Adrenal gland (tissue), 12 donors: ENCODE measurements around the gene LHFPL4. TPM values are rescaled to one million over a fixed set of nuclear protein-coding genes. Genes with fewer than 3 reads are reported as not detected.
"Not testable (repeated sequence)": the region's sequence is repeated elsewhere in the genome, so short reads cannot be mapped to it uniquely, and the experiment has no call there.

ENCODE experiments used
- DNase-seq, 7 donors: peaks; one replicate each; pipeline ENCODE4 v3.0.0-alpha.2; 2019 to 2020
- H3K27ac ChIP-seq, 5 donors: fragments of 200-600 bp; sonication (generic) in 4 of 5; 1 replicate in 3 of 5; 2 replicates in 2 of 5; pipeline versions ENCODE4 v1.5.1 to v1.8.0; 2016 to 2020; ENCODE audit warnings: mild to moderate bottlenecking in 1 of 5
- H3K27me3 ChIP-seq: fragments of 200-600 bp; 2 replicates; pipeline ENCODE4 v1.8.0; 2021
- H3K36me3 ChIP-seq, 2 donors: fragments of 200-600 bp; replicated peaks in 1 of 2; 1 replicate in 1 of 2; 2 replicates in 1 of 2; pipeline versions ENCODE4 v1.5.1 to v1.8.0; 2018 to 2022
- H3K4me1 ChIP-seq, 2 donors: fragments of 200-600 bp; replicated peaks in 1 of 2; 1 replicate in 1 of 2; 2 replicates in 1 of 2; pipeline versions ENCODE4 v1.5.1 to v1.8.0; 2018 to 2021
- H3K4me3 ChIP-seq, 4 donors: fragments of 200-600 bp; sonication (generic) in 3 of 4; one replicate each; pipeline ENCODE4 v1.5.1; 2016 to 2018
- H3K9me3 ChIP-seq, 3 donors: fragments of 200-600 bp; sonication (generic) in 1 of 3; replicated peaks in 1 of 3; 1 replicate in 2 of 3; 2 replicates in 1 of 3; pipeline versions ENCODE4 v1.5.1 to v1.8.0; 2016 to 2021
- POLR2A ChIP-seq, 2 donors: fragments of 450-650 bp; IDR thresholded peaks; one replicate each; pipeline ENCODE4 v1.6.1; 2017; ENCODE audit warnings: antibody characterized with exemption in 2 of 2, mild to moderate bottlenecking in 2 of 2, moderate library complexity in 1 of 2
- WGBS, 4 donors: extraction: QIAGEN DNeasy Blood & Tissue Kit in 2 of 4; methylation state at CpG; one replicate each; pipeline versions ENCODE4 v1.1.5 to v1.1.7; 2013 to 2017; 5-methylcytosine and 5-hydroxymethylcytosine counted together
- intact Hi-C, 2 donors: fragments of 100-400 bp; cut with DNase I; formaldehyde crosslinking; loops; one replicate each; pipeline versions ENCODE4 v1.14.1 to v1.15.0; 2022 to 2023
- polyA plus RNA-seq, 3 donors: library from polyadenylated mRNA; stranded (reverse); fragments of 200-250 nt in 2 of 3; fragments of 350-450 nt in 1 of 3; fragmentation: Illumina TruSeq in 1 of 3; extraction: RNeasy Lipid Tissue Mini Kit (QIAGEN cat#74804) in 1 of 3; gene quantifications; one replicate each; pipeline ENCODE4 v1.2.3, GENCODE V29; 2013 to 2014
- total RNA-seq, 9 donors: library from RNA; depleted of rRNA in 4 of 9; stranded (reverse); fragments of >200 nt in 4 of 9; fragments of 120-200 nt in 1 of 9; fragmentation: NEBNext Ultra II Directional in 1 of 9; extraction: Animal tissue kit (Norgen Biotek cat#: 25700) in 1 of 9; gene quantifications; one replicate each; pipeline versions ENCODE4 v1.1.0 to v1.2.4, GENCODE V29; 2013 to 2023
- TF ChIP-seq, protein P1 (sequence below), 6 experiments: fragments of 450-650 bp in 4 of 6; fragments of 200-600 bp in 2 of 6; sonication (generic) in 1 of 6; IDR thresholded peaks; 1 replicate in 5 of 6; 2 replicates in 1 of 6; pipeline versions ENCODE4 v1.5.1 to v1.8.0; 2016 to 2021; ENCODE audit warnings: antibody characterized with exemption in 6 of 6, mild to moderate bottlenecking in 2 of 6, moderate library complexity in 1 of 6
- donor health status: healthy with polysubstance abuse.
- donor health status: Bipolar disorder and iron deficiency.
- donor health status: DM: yes; HTN: yes; CAD: no.
- donor health status: DM: no; HTN: no; CAD: no.
- donor health status: DM: no; HTN: no; CAD: no.
- donor health status: DM: yes; HTN: yes; CAD: no.

LHFPL4 gene
- total and polyA plus RNA-seq, 12 donors = 0.04 to 3.5 (median 0.99) TPM; not detected in 2

DNA sequence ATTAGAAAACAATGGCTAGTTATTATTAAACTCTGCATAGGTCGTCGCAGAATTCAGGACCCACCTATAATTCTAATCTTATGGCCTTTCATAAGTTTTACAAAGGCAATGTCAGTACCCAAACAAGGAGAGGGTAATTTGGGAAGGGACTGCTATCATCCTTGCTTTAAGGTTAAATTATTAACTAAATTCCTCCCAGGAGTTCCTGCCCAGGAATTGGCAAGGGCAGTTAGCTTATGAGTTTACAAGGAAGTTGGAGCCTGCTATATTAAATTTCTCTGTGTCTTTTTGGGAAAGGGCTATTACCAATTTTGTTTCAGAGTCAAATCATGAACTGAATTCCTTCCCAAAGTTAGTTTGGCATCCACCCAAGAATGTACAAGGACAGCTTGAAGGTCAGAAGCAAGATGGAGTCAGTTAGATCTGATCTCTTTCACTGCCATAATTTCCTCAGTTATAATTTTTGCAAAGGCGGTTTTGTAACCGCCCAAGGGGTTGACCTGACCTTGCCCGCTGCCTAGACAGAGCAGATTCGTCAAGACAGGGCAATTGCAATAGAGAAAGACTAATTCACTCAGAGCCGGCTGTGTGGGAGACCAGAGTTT is 45.3 kb upstream of the LHFPL4 start:
- peaks cover 0 to 5% of the 10 kb centered on the region in 2 donors for H3K4me1 ChIP-seq
- WGBS, 4 donors = 52 to 58% (median 54%) methylated on average over 7 of the region's 7 CpGs
- DNase-seq = peak in 5 of 7 donors; percentile 22 to 49 (median 24)
- H3K9me3 ChIP-seq = no peaks in the 10 kb centered on the region
- TF ChIP-seq, protein P1, sequence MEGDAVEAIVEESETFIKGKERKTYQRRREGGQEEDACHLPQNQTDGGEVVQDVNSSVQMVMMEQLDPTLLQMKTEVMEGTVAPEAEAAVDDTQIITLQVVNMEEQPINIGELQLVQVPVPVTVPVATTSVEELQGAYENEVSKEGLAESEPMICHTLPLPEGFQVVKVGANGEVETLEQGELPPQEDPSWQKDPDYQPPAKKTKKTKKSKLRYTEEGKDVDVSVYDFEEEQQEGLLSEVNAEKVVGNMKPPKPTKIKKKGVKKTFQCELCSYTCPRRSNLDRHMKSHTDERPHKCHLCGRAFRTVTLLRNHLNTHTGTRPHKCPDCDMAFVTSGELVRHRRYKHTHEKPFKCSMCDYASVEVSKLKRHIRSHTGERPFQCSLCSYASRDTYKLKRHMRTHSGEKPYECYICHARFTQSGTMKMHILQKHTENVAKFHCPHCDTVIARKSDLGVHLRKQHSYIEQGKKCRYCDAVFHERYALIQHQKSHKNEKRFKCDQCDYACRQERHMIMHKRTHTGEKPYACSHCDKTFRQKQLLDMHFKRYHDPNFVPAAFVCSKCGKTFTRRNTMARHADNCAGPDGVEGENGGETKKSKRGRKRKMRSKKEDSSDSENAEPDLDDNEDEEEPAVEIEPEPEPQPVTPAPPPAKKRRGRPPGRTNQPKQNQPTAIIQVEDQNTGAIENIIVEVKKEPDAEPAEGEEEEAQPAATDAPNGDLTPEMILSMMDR (IDR thresholded peaks at IDR 0.05) = no peak
- TF ChIP-seq POLR2A (IDR thresholded peaks at IDR 0.05) = no peak
- no peak overlapping the region for H3K4me3 ChIP-seq
- intact Hi-C loops = no loop called here
- H3K36me3 ChIP-seq = no peaks in the 10 kb centered on the region
- H3K27me3 ChIP-seq = no peaks in the 10 kb centered on the region
- H3K27ac ChIP-seq = no peak overlapping the region

DNA sequence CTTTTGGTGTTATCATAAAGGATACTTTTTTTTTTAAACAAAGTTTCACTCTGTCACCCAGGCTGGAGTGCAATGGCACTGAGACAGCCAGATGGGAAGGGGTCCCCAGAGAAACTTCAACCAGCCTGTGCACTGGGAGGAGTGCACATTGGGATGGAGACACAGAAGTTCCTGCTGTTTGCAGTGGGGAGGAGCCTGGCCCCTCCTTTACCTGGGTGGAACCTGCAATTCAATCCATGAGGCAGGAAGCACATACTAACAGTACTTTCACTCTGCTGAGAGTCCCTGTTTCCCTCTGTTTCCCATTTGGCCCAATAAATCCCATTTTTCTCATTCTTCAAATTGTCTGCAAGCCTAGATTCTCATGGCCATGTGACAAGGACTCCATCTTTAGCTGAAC is 42.3 kb upstream of the LHFPL4 start:
- Histone ChIP-seq H3K27ac (no peak overlapping the region), H3K9me3 (no peaks in the 10 kb centered on the region), H3K4me3 (no peak overlapping the region)

DNA sequence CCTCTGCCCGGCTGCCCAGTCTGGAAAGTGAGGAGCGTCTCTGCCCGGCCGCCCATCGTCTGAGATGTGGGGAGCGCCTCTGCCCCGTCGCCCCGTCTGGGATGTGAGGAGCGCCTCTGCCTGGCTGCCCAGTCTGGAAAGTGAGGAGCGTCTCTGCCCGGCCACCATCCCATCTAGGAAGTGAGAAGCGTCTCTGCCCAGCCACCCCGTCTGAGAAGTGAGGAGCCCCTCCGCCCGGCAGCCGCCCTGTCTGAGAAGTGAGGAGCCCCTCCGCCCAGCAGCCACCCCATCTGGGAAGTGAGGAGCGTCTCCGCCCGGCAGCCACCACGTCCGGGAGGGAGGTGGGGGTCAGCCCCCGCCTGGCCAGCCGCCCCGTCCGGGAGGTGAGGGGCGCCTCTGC is 38.2 kb upstream of the LHFPL4 start:
- H3K36me3 ChIP-seq, H3K4me3 ChIP-seq, H3K9me3 ChIP-seq, intact Hi-C loops, H3K27ac ChIP-seq, H3K4me1 ChIP-seq, H3K27me3 ChIP-seq, DNase-seq: not testable (repeated sequence)
- WGBS, 4 donors = 91 to 97% (median 93%) methylated on average over 12 to 28 of the region's 28 CpGs; no CpG with 5 or more reads in 1 of the 4 donors

More for the DNA sequence above, 42.3 kb upstream of the LHFPL4 start:
- no peak for TF ChIP-seq POLR2A (IDR thresholded peaks at IDR 0.05)
- TF ChIP-seq, protein P1 (IDR thresholded peaks at IDR 0.05) = no peak
- H3K27me3 ChIP-seq = no peaks in the 10 kb centered on the region
- H3K4me1 ChIP-seq = peaks cover 0 to 5% of the 10 kb centered on the region in 2 donors
- no peak for DNase-seq
- intact Hi-C loops = no loop called here
- H3K36me3 ChIP-seq = no peaks in the 10 kb centered on the region

DNA sequence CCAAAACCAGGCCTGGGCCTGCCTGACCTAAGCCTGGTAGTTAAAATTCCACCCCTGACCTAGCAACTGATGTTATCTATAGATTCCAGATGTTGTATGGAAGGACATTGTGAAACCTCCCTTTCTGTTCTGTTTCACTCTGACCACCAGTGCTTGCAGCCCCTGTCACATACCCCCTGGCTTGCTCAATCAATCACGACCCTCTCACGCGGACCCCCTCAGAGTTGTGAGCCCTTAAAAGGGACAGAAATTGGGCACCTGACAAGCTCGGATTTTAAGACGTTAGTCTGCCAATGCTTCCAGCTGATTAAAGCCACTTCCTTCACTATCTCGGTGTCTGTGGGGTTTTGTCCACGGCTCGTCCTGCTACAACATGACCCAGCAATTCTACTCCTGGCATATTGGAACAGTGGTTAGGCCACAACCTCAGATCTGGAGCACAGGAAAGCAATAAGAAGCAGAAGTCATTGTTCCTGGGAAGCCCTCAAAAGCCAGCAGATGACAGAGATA is 36.7 kb upstream of the LHFPL4 start:
- intact Hi-C loops = no loop called here
- no peak for TF ChIP-seq POLR2A (IDR thresholded peaks at IDR 0.05)
- TF ChIP-seq, protein P1 (IDR thresholded peaks at IDR 0.05) = no peak
- H3K27me3 ChIP-seq = no peaks in the 10 kb centered on the region
- no peaks in the 10 kb centered on the region for H3K36me3 ChIP-seq
- DNase-seq = no peak
- no peak overlapping the region for H3K4me3 ChIP-seq
- no peak overlapping the region for H3K27ac ChIP-seq
- 53 to 67% (median 59%) methylated on average over 8 of the region's 8 CpGs for WGBS, 4 donors
- no peaks in the 10 kb centered on the region for H3K9me3 ChIP-seq
- no peaks in the 10 kb centered on the region for H3K4me1 ChIP-seq

DNA sequence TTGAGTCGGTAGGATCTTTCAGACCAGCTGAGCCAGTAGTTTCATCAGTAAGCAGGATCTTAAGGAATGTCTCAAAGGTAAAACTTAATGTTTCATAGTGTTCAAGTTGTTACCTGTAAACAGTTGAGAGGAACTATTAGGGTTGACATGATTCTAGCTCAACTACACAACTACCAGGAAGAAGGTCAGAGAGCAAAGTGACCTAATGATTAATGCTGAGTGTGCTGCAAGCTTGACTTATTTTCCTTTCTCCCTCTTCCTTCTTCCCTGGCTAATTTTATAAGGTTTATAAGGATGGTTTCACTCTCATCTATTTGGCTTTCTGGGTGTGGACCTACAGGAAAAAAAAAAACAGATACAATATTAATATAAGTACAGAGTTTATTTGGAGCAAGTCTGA is 30.2 kb upstream of the LHFPL4 start:
- Histone ChIP-seq H3K4me1 (no peaks in the 10 kb centered on the region), H3K27ac (no peak overlapping the region), H3K4me3 (no peak overlapping the region), H3K36me3 (no peaks in the 10 kb centered on the region), H3K9me3 (no peaks in the 10 kb centered on the region), H3K27me3 (no peaks in the 10 kb centered on the region)
- TF ChIP-seq, protein P1 (IDR thresholded peaks at IDR 0.05) = no peak
- no peak for TF ChIP-seq POLR2A (IDR thresholded peaks at IDR 0.05)
- DNase-seq = no peak
- 73 to 100% (median 84%) methylated on average over 1 of the region's 1 CpG for WGBS, 4 donors
- intact Hi-C loops = no loop called here
